Gastroesophageal sphincter (tissue), 4 donors: ENCODE results near the gene ATF6. TPM values are rescaled to one million over a fixed set of nuclear protein-coding genes. Genes with fewer than 3 reads are reported as not detected.

Source experiments
- ATAC-seq: fragments of 150-250 bp; one replicate; pipeline ENCODE4 v1.9.1; 2016; ENCODE audit warnings: mild to moderate bottlenecking, moderate library complexity
- H3K27ac ChIP-seq, 4 donors: fragments of 200-600 bp; sonication (generic) in 3 of 4; 1 replicate in 3 of 4; 2 replicates in 1 of 4; pipeline ENCODE4 v1.5.1; 2016 to 2019
- H3K27me3 ChIP-seq: fragments of 200-600 bp; sonication (generic); one replicate; pipeline ENCODE4 v1.5.1; 2019
- H3K36me3 ChIP-seq, 2 donors: fragments of 200-600 bp; sonication (generic); one replicate each; pipeline ENCODE4 v1.5.1; 2019; ENCODE audit warnings: control low read depth in 1 of 2
- H3K4me1 ChIP-seq, 3 donors: fragments of 200-600 bp; sonication (generic); 1 replicate in 2 of 3; 2 replicates in 1 of 3; pipeline ENCODE4 v1.5.1; 2016 to 2019; ENCODE audit warnings: control low read depth in 2 of 3
- H3K4me3 ChIP-seq, 2 donors: fragments of 200-600 bp; sonication (generic); one replicate each; pipeline ENCODE4 v1.5.1; 2019; ENCODE audit warnings: mild to moderate bottlenecking in 1 of 2, moderate library complexity in 1 of 2
- H3K9me3 ChIP-seq, 3 donors: fragments of 200-600 bp; sonication (generic); one replicate each; pipeline ENCODE4 v1.5.1; 2017 to 2019; ENCODE audit warnings: control low read depth in 2 of 3
- CTCF ChIP-seq, 4 experiments: fragments of 200-600 bp in 2 of 4; fragments of 450-650 bp in 2 of 4; sonication (generic) in 1 of 4; IDR thresholded peaks; one replicate each; pipeline ENCODE4 v1.5.1; 2017 to 2019; ENCODE audit warnings: antibody characterized with exemption in 4 of 4, mild to moderate bottlenecking in 2 of 4, moderate library complexity in 2 of 4
- EP300 ChIP-seq: sonication (generic); formaldehyde crosslinking; IDR thresholded peaks from one replicate; pipeline ENCODE4 v1.6.1; 2017; ENCODE audit warnings: antibody characterized with exemption, mild to moderate bottlenecking
- POLR2A ChIP-seq, 2 donors: fragments of 450-650 bp; IDR thresholded peaks; one replicate each; pipeline ENCODE4 v1.6.1; 2017; ENCODE audit warnings: antibody characterized with exemption in 2 of 2, mild to moderate bottlenecking in 2 of 2, moderate library complexity in 1 of 2
- POLR2AphosphoS5 ChIP-seq: sonication (generic); formaldehyde crosslinking; IDR thresholded peaks from one replicate; pipeline ENCODE4 v1.6.1; 2017; ENCODE audit warnings: antibody characterized with exemption
- WGBS, 2 donors: methylation state at CpG; one replicate each; pipeline ENCODE4 v1.1.5; 2018; ENCODE audit warnings: low coverage in 1 of 2; 5-methylcytosine and 5-hydroxymethylcytosine counted together
- total RNA-seq, 4 donors: library from RNA; depleted of rRNA; stranded (reverse); fragments of >200 nt; gene quantifications; one replicate each; pipeline ENCODE4 v1.1.0, GENCODE V29; 2016

ATF6 gene
- total RNA-seq, 4 donors from 2014 or later: 28.6 to 32.4 (median 29.7) TPM

GRCh38 chr1:161886589-161886988, 120.5 kb downstream of the ATF6 start:
- Histone ChIP-seq H3K27me3 (no peaks in the 10 kb centered on the region), H3K4me1 (peaks cover 0 to 19% (median 0%) of the 10 kb centered on the region in 3 donors), H3K9me3 (no peaks in the 10 kb centered on the region), H3K4me3 (no peak overlapping the region), H3K27ac (no peak overlapping the region), H3K36me3 (peaks cover 0 to 26% of the 10 kb centered on the region in 2 donors)
- TF ChIP-seq CTCF (IDR thresholded peaks at IDR 0.05) (no peak), POLR2A (IDR thresholded peaks at IDR 0.05) (no peak), POLR2AphosphoS5 (no peak), EP300 (no peak)
- ATAC-seq: no peak
- WGBS, 2 donors: 95 to 100% methylated on average over 3 to 5 of the region's 5 CpGs

GRCh38 chr1:161887730-161888287, 121.7 kb downstream of the ATF6 start:
- Histone ChIP-seq H3K4me1 (peaks cover 0 to 16% (median 0%) of the 10 kb centered on the region in 3 donors), H3K4me3 (no peak overlapping the region), H3K27me3 (no peaks in the 10 kb centered on the region), H3K36me3 (peaks cover 0 to 28% of the 10 kb centered on the region in 2 donors), H3K9me3 (no peaks in the 10 kb centered on the region), H3K27ac (no peak overlapping the region)
- WGBS, 2 donors: 52 to 71% methylated on average over 3 of the region's 3 CpGs
- ATAC-seq: no peak
- TF ChIP-seq POLR2A (IDR thresholded peaks at IDR 0.05): no peak
- TF ChIP-seq EP300: no peak
- TF ChIP-seq CTCF (IDR thresholded peaks at IDR 0.05): no peak
- TF ChIP-seq POLR2AphosphoS5: no peak

GRCh38 chr1:161890574-161890973, 124.5 kb downstream of the ATF6 start:
- TF ChIP-seq EP300: no peak
- no peak for ATAC-seq
- Histone ChIP-seq H3K27me3 (no peaks in the 10 kb centered on the region), H3K4me3 (no peak overlapping the region), H3K27ac (no peak overlapping the region), H3K36me3 (peaks cover 0 to 28% of the 10 kb centered on the region in 2 donors), H3K9me3 (no peaks in the 10 kb centered on the region), H3K4me1 (peaks cover 0 to 3% (median 0%) of the 10 kb centered on the region in 3 donors)
- 95% methylated on average over 4 of the region's 22 CpGs; no CpG with 5 or more reads in 1 of the 2 donors for WGBS, 2 donors

GRCh38 chr1:161899091-161899490, 133.0 kb downstream of the ATF6 start:
- Histone ChIP-seq H3K27ac (no peak overlapping the region), H3K36me3 (no peaks in the 10 kb centered on the region), H3K27me3 (no peaks in the 10 kb centered on the region), H3K9me3 (no peaks in the 10 kb centered on the region), H3K4me1 (no peaks in the 10 kb centered on the region), H3K4me3 (no peak overlapping the region)
- WGBS, 2 donors: 80% methylated on average over 2 of the region's 2 CpGs
- no peak for ATAC-seq
- TF ChIP-seq POLR2A (IDR thresholded peaks at IDR 0.05) (no peak), CTCF (IDR thresholded peaks at IDR 0.05) (no peak), EP300 (no peak), POLR2AphosphoS5 (no peak)

- Histone ChIP-seq H3K27ac (no peak overlapping the region), H3K36me3 (no peaks in the 10 kb centered on the region), H3K27me3 (no peaks in the 10 kb centered on the region), H3K4me1 (no peaks in the 10 kb centered on the region), H3K9me3 (no peaks in the 10 kb centered on the region), H3K4me3 (no peak overlapping the region)
- ATAC-seq: no peak
- 81 to 98% methylated on average over 4 to 5 of the region's 5 CpGs for WGBS, 2 donors
- no peak for TF ChIP-seq POLR2A (IDR thresholded peaks at IDR 0.05)
- no peak for TF ChIP-seq EP300
- TF ChIP-seq POLR2AphosphoS5: no peak
- TF ChIP-seq CTCF (IDR thresholded peaks at IDR 0.05): no peak
Observed at GRCh38 chr1:161900160-161900559, 134.0 kb downstream of the ATF6 start.
